AG08395 (cell line): Measurements from ENCODE around the gene FADS6.
A peak's percentile ranks its signal among the peaks of the same experiment; 100 is the strongest.

Source experiments
- DNase-seq: peaks from one replicate; pipeline ENCODE4 v3.0.0; 2012; ENCODE audit warnings: mixed read lengths, low spot score

The FADS6 gene

DNA sequence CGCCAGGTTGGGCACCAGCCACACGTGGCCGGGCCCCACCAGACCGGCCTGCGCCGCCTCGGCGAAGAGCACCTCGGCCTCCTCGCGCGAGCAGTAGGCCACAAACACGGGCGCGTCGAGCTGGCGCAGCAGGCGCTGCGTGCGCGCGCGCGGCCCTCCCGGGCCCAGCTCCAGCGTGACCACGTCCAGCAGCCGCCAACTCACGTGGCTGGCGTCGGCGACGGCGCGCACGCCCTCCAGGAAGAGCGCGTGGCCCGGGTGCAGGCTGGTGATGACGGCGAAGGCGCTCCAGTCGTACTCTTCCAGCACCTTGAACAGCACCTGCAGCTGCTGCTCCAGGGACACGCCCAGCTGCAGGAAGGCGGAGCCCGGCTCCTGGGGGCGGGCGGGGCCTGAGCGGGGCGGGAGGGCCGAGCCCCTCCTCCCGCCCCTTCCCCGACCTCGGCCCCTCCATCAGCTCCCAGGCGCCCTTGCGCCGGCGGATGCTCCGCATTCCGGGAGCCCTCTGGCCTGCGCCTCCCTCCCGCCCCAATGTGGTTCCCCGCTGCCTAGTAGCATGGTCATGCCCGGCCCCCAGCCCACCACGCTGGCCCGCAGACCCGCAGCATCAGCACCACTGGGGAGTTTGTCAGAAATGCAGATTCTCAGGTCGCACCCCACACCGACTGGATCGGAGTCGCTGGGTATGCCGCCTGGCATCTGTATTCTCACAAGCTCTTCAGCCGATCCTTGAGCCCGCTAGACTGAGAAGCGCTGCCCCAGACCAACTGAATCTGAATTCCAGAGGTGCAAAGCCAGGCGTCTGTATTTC lies 41.0 kb downstream of the FADS6 start:
- no peak for DNase-seq

GRCh38 chr17:74851612-74852236 lies 41.7 kb downstream of the FADS6 start:
- no peak for DNase-seq

DNA sequence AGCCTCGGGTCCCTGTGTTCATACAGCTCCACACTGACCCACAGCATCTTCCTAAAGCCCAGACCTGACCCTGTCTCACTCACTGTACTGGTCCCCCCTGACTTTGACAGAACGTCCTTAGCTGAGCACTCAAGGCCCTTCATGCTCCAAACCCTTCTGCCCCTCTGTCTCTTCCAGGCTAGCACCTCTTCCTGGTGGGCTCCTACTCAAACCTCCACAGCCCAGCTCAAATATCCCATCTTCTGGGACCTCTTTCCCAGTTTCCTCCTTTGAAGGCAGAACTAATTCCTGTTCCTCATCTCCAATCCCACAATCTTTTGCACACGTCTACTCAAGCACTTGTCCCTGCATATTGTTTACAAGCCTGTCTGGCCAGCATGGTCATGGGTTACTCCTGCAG lies 42.5 kb downstream of the FADS6 start:
- DNase-seq, result no peak

DNA sequence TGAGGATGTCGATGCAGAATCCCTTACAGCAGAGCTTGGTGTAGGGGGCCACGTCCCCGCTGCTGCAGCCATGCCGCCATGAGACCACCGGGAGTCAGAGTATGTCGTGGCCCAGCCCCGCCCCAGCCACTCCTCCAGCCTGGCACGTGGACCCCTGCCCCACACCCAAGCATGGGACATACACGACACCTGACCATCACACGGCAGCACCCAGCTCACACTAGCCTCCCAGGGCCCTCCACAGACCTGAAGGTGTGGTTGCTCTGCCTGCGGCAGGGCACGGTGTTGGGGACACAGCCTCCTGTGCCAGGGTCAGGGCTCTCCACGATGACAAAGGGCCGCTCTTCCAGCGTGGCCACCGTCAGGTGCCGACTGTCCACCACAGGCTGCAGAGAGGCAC lies 43.1 kb downstream of the FADS6 start:
- DNase-seq, result no peak

GRCh38 chr17:74848656-74849399 lies 44.6 kb downstream of the FADS6 start:
- no peak for DNase-seq

GRCh38 chr17:74846621-74847020 lies 46.8 kb downstream of the FADS6 start:
- no peak for DNase-seq

GRCh38 chr17:74843352-74843627 lies 50.1 kb downstream of the FADS6 start:
- DNase-seq, result no peak

DNA sequence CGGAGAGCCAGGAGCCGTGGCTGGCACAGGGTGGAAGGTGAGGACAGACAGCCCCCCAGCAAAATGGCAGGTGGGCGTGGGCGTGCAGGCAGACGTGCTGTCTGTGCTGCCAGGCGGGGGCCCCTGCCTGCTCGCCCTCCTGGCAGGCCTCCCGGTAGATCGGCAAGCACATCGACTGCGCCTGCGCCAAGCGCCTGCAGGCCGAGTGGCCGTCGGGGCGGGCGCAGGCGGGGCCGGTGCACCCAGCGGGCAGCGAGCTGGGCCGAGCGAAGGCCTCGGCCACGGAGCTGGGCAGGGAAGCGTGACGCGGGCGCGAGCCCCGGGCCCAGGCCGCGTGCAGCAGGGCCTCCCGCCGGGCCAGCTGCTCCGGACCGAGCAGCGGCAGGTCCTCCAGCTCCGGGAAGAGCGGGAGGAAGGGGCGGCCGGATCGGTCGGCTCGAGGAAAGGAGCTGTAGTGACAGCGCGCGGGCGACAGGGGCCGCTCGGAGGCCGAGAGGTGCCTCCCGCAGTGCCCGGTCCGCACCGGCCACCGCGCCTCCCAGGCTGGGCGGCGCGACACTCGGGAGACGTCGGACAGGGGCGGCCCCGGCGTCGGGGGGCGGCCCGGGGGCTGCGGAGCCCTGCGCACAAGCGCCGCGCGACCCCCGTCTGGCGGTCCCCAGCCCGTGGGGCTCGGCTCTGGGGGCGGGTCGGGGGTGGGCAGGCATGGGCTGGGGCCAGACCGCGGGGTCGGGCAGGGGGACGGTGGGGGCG lies 50.7 kb downstream of the FADS6 start:
- peak; percentile 89 for DNase-seq

DNA sequence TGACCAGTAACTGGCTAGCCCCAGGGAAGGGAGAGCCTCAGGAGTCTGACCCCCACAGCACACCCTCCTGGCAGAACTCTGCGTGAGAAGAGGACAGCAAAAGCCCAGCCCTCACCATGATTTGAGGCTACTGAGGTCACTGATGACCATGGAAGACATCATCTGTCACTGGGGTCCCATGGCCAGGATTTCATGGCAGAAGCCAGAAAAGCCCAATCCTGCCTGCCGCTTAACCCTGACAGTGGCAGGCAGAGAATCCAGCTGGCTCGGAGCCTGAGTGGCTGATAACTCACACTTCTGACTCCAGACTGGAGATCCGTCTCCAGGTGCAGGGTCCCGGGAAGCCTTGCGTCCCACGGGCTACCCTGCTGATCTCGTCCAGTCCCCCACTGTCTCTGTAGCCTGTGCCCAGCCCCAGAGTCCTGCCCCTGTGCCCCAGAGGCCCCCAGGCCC lies 51.3 kb downstream of the FADS6 start:
- no peak for DNase-seq

- DNase-seq, result peak; percentile 74
Observed at GRCh38 chr17:74840989-74841666, 52.3 kb downstream of the FADS6 start.

DNA sequence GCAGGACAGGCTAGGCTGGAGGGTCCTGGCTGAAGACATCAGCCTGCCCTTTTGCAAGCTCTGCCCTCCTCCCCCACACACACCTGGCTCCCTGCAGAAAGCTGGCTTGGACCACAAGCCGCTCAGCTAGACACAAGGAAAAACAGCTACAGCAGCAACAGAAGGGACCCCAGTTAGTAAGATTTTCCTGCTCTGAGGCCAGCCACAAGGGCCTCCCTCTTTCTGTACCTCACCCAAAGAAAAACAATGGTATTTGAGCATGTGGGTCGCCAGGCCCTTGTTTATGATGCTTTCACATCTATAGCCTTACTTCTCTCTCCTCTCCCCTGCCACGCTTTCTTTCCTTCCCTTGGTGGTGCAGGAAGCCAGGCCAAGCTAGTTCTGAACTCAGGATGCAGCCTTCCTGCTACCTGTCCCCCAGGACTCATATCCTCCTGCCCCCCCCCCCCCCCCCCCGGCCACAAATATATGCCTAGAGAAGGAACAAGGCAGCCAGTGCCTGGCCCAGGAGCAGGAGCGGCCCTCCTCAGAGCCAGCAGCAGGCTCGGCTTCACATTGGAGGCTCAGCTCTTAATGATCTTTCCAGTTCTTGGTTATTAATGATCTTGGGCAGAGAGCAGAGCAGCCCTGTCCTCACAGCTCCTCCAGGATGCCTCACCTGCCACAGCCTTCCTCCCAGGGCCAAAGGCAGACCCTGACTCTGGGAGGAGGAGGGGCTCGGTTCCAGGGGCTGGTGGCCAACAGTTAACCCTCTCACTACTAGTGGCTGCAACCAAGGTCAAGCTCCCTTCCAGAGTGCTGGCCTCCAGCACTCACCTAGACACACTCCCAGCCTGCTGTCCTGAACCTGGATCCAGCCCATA lies 53.2 kb downstream of the FADS6 start:
- DNase-seq, result no peak

GRCh38 chr17:74838274-74838673 lies 55.2 kb downstream of the FADS6 start:
- DNase-seq, result no peak

GRCh38 chr17:74836691-74837467 lies 56.6 kb downstream of the FADS6 start:
- no peak for DNase-seq

DNA sequence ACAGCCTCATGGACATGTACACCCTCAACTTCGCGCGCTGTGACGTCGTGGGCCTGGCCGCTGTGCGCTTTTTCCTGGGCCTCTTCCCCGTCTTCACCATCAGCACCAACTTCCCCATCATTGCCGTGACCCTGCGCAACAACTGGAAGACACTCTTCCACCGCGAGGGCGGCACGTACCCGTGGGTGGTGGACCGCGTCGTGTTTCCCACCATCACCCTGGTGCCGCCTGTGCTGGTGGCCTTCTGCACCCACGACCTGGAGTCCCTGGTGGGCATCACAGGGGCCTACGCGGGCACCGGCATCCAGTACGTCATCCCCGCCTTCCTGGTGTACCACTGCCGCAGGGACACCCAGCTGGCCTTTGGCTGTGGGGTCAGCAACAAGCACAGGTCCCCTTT lies 57.2 kb downstream of the FADS6 start:
- DNase-seq, result no peak

GRCh38 chr17:74833501-74834377 lies 59.7 kb downstream of the FADS6 start:
- DNase-seq, result peak; percentile 66

DNA sequence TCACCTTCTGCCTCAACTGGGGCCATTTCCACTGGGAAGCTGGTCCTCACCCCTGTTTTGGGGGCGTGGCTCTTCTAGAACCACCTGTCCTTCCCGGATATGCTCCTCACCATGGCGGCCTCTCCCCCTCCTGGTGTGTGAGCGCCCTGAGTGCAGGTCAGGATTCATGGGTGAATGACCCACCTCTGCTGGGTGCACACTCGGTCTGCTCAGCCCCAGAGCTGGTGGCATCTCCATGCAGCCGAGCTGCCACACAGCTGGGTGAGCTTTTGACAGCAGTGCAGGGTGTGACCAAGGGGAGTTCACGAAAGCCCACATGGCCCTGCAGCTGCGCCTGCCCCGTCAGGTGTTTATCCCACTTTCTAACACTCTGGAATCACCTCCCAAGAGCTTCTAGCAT lies 61.0 kb downstream of the FADS6 start:
- DNase-seq, result no peak

DNA sequence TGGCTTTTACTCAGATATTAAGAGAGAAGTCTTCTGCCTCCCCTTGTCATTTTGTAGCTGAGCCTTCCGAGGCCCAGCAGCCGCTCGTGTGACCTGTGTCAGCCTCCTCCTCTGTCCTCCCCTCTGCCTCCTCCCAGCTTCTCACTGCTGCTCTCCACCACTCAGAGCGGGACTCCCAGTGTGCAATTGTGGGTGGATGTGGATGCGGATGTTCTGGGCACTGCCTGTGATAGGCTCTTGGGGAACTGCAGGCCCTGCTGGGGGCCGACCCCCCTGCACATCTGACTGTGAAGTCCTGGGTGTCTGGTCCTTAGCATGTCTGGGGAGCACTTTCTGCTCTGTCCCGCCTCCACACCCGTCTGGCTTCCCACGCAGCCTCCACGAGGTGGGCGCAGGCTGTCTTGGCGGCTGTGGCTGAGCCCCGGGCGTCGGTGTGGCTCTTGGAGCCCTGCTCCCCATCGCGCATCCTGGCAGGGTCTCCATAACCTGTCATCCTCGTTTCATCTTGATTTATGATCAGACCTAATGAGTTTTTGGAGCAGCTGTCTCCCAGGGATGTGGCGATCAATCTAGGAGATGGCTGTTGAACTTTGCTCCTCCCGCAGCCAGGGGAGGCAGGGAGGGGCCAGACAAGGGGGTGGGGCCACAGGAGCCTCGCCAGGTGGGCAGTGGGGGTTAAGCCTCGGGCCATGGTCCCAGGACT lies 61.8 kb downstream of the FADS6 start:
- DNase-seq, result no peak

DNA sequence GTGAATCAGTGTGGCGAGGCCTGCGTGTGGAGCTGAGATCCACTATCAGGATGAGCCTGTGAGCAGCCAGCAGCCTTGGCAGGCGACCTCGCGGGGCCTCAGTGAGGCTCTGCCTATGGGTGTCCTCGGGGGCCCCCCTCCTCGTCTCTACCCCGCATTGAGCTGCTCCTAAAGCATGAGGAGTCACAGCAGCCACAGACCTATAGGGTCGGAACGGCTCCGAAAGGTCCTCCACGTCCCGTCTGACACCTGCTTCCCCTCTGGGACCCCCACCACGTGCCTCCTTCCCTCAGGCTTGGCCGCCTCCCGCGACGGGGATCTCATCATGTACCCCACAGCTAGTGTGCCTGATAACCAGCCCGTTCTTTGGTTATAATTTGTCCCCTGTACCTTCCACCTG lies 62.6 kb downstream of the FADS6 start:
- DNase-seq, result no peak
